ENCODE data around the gene C5orf15. TPM values are rescaled to one million over a fixed set of nuclear protein-coding genes. Genes with fewer than 3 reads are reported as not detected.

The C5orf15 gene
- total and polyA plus RNA-seq, 9 of the 15 experiments (the other 6 are each of a cell fraction or from before 2014, with no cell fraction given): 23.3 to 50.7 (median 35.5) TPM

DNA sequence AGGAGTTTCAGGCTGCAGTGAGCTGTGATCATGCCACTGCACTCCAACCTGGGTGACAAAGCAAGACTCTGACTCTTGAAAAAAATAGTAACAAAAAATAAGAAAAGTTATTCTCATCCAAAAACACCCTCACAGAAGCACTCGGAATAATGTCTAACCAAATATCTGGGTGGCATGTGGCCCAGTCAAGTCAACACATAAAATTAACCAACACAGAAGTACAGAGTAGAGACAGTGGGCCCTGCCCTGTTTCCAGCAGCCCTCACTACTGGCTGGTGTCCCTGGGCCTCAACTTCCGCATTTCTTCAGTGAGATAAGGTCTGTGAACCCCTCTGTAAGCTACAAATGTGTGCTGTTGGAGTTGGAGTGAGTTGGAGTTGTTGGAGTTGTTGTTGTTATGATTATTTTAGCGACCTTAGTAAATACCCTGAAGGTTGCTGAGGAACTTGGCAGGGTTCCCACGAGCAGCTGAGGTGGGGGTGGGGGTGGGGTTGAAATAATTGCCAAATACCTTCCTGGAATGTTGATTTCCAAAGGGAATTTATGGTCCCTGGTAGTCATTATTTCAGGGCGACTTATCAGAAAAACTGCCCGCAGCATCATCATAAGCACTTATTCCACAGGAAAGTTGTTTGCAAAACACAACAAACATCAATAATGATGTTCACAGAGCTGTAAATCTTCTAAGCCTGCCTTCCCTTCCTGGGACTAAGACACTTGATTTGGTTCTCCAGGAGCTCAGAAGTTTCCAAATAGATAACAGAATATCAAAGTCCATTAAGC is 30.2 kb downstream of the C5orf15 start (continued):
- TF ChIP-seq, protein P1, sequence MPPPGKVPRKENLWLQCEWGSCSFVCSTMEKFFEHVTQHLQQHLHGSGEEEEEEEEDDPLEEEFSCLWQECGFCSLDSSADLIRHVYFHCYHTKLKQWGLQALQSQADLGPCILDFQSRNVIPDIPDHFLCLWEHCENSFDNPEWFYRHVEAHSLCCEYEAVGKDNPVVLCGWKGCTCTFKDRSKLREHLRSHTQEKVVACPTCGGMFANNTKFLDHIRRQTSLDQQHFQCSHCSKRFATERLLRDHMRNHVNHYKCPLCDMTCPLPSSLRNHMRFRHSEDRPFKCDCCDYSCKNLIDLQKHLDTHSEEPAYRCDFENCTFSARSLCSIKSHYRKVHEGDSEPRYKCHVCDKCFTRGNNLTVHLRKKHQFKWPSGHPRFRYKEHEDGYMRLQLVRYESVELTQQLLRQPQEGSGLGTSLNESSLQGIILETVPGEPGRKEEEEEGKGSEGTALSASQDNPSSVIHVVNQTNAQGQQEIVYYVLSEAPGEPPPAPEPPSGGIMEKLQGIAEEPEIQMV (tag; conservative IDR thresholded peaks at IDR 0.05; ENCODE audit: low read depth): no peak
- no peak for TF ChIP-seq ZNF347 (CRISPR knock-in tag; IDR thresholded peaks at IDR 0.05; ENCODE audit: low read depth)
- 0 out of 2 replicates have a peak, but pooled peaks have one; percentile 6 for TF ChIP-seq TCFL5 (CRISPR knock-in tag; conservative IDR thresholded peaks at IDR 0.05)
- TF ChIP-seq NCOA1 (IDR thresholded peaks at IDR 0.05; ENCODE audit: low read depth): no peak
- TF ChIP-seq HOXB6 (CRISPR knock-in tag; IDR thresholded peaks at IDR 0.05; ENCODE audit: borderline replicate concordance): no peak
- peak; percentile 64 for TF ChIP-seq ZFX (CRISPR knock-in tag; IDR thresholded peaks at IDR 0.05)
- TF ChIP-seq DACH1 (IDR thresholded peaks at IDR 0.05; ENCODE audit: partially characterized antibody): peak; percentile 26
- TF ChIP-seq ZNF583 (CRISPR knock-in tag; IDR thresholded peaks at IDR 0.05): peak; percentile 72; the same call in 1 of the 2 replicates
- no peak for TF ChIP-seq TRIM24 (IDR thresholded peaks at IDR 0.05)
- TF ChIP-seq WHSC1 (IDR thresholded peaks at IDR 0.05; ENCODE audit: low read length): no peak
- no peak for TF ChIP-seq MYBL2 (IDR thresholded peaks at IDR 0.05; ENCODE audit: low read depth)
- no peak for TF ChIP-seq MYBL2 (CRISPR knock-in tag; IDR thresholded peaks at IDR 0.05; ENCODE audit: borderline replicate concordance)
- TF ChIP-seq ZNF3 (CRISPR knock-in tag; IDR thresholded peaks at IDR 0.05): no peak
- TF ChIP-seq, protein P2, sequence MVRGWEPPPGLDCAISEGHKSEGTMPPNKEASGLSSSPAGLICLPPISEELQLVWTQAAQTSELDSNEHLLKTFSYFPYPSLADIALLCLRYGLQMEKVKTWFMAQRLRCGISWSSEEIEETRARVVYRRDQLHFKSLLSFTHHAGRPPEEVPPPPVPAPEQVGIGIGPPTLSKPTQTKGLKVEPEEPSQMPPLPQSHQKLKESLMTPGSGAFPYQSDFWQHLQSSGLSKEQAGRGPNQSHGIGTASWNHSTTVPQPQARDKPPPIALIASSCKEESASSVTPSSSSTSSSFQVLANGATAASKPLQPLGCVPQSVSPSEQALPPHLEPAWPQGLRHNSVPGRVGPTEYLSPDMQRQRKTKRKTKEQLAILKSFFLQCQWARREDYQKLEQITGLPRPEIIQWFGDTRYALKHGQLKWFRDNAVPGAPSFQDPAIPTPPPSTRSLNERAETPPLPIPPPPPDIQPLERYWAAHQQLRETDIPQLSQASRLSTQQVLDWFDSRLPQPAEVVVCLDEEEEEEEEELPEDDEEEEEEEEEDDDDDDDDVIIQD (CRISPR knock-in tag; IDR thresholded peaks at IDR 0.05): no peak
- no peak for TF ChIP-seq POLR2H (tag; IDR thresholded peaks at IDR 0.05; ENCODE audit: low read depth)
- TF ChIP-seq ZNF79 (CRISPR knock-in tag; IDR thresholded peaks at IDR 0.05; ENCODE audit: low read depth): no peak
- no peak for TF ChIP-seq BACH1 (tag; IDR thresholded peaks at IDR 0.05)
- TF ChIP-seq, protein P3, sequence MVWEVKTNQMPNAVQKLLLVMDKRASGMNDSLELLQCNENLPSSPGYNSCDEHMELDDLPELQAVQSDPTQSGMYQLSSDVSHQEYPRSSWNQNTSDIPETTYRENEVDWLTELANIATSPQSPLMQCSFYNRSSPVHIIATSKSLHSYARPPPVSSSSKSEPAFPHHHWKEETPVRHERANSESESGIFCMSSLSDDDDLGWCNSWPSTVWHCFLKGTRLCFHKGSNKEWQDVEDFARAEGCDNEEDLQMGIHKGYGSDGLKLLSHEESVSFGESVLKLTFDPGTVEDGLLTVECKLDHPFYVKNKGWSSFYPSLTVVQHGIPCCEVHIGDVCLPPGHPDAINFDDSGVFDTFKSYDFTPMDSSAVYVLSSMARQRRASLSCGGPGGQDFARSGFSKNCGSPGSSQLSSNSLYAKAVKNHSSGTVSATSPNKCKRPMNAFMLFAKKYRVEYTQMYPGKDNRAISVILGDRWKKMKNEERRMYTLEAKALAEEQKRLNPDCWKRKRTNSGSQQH (CRISPR knock-in tag; IDR thresholded peaks at IDR 0.05): no peak
- TF ChIP-seq, protein P4, sequence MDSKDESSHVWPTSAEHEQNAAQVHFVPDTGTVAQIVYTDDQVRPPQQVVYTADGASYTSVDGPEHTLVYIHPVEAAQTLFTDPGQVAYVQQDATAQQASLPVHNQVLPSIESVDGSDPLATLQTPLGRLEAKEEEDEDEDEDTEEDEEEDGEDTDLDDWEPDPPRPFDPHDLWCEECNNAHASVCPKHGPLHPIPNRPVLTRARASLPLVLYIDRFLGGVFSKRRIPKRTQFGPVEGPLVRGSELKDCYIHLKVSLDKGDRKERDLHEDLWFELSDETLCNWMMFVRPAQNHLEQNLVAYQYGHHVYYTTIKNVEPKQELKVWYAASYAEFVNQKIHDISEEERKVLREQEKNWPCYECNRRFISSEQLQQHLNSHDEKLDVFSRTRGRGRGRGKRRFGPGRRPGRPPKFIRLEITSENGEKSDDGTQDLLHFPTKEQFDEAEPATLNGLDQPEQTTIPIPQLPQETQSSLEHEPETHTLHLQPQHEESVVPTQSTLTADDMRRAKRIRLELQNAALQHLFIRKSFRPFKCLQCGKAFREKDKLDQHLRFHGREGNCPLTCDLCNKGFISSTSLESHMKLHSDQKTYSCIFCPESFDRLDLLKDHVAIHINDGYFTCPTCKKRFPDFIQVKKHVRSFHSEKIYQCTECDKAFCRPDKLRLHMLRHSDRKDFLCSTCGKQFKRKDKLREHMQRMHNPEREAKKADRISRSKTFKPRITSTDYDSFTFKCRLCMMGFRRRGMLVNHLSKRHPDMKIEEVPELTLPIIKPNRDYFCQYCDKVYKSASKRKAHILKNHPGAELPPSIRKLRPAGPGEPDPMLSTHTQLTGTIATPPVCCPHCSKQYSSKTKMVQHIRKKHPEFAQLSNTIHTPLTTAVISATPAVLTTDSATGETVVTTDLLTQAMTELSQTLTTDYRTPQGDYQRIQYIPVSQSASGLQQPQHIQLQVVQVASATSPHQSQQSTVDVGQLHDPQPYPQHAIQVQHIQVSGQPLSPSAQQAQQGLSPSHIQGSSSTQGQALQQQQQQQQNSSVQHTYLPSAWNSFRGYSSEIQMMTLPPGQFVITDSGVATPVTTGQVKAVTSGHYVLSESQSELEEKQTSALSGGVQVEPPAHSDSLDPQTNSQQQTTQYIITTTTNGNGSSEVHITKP (IDR thresholded peaks at IDR 0.05; ENCODE audit: partially characterized antibody): peak; percentile 72

All from K562 (cell line).